ENCODE results near the gene ADAMTSL2.

ADAMTSL2 gene

GRCh38 chr9:133518200-133518599 is 16.3 kb upstream of the ADAMTSL2 start:
- DNase-seq (ENCODE audit: low read depth): no peak

GRCh38 chr9:133518706-133519449 is 15.6 kb upstream of the ADAMTSL2 start:
- no peak for DNase-seq (ENCODE audit: low read depth)

- no peak for DNase-seq (ENCODE audit: low read depth)
Measured at GRCh38 chr9:133519693-133520092, 14.8 kb upstream of the ADAMTSL2 start.

GRCh38 chr9:133520121-133520835 is 14.2 kb upstream of the ADAMTSL2 start:
- no peak for DNase-seq (ENCODE audit: low read depth)

GRCh38 chr9:133521122-133522072 is 13.1 kb upstream of the ADAMTSL2 start:
- no peak for DNase-seq (ENCODE audit: low read depth)

GRCh38 chr9:133522073-133522910 is 12.2 kb upstream of the ADAMTSL2 start:
- no peak for DNase-seq (ENCODE audit: low read depth)

GRCh38 chr9:133523106-133523505 is 11.4 kb upstream of the ADAMTSL2 start:
- no peak for DNase-seq (ENCODE audit: low read depth)

- no peak for DNase-seq (ENCODE audit: low read depth)
Measured at GRCh38 chr9:133524146-133524545, 10.4 kb upstream of the ADAMTSL2 start.

GRCh38 chr9:133524679-133525228 is 9.8 kb upstream of the ADAMTSL2 start, which contains the start of gene MYMK:
Gene MYMK, minus strand, starts transcription at chr9:133524959. Its CDS starts 115 bp downstream, at chr9:133524844.
- DNase-seq (ENCODE audit: low read depth): no peak

- DNase-seq (ENCODE audit: low read depth): no peak
Measured at GRCh38 chr9:133525677-133526076, 8.8 kb upstream of the ADAMTSL2 start.

- DNase-seq (ENCODE audit: low read depth): no peak
Measured at GRCh38 chr9:133526721-133527321, 7.7 kb upstream of the ADAMTSL2 start.

GRCh38 chr9:133527444-133527920 is 7.0 kb upstream of the ADAMTSL2 start:
- DNase-seq (ENCODE audit: low read depth): no peak

GRCh38 chr9:133528001-133528875 is 6.3 kb upstream of the ADAMTSL2 start:
- no peak for DNase-seq (ENCODE audit: low read depth)

- DNase-seq (ENCODE audit: low read depth): no peak
Measured at GRCh38 chr9:133528876-133529241, 5.6 kb upstream of the ADAMTSL2 start.

GRCh38 chr9:133529457-133529856 is 5.0 kb upstream of the ADAMTSL2 start:
- DNase-seq (ENCODE audit: low read depth): no peak

GRCh38 chr9:133529874-133530273 is 4.6 kb upstream of the ADAMTSL2 start:
- DNase-seq (ENCODE audit: low read depth): no peak

GRCh38 chr9:133531293-133531692 is 3.2 kb upstream of the ADAMTSL2 start:
- no peak for DNase-seq (ENCODE audit: low read depth)

GRCh38 chr9:133532937-133533668 is 1.4 kb upstream of the ADAMTSL2 start:
- no peak for DNase-seq (ENCODE audit: low read depth)

- no peak for DNase-seq (ENCODE audit: low read depth)
Measured at GRCh38 chr9:133533857-133534256, 647 bp upstream of the ADAMTSL2 start.

All from HS-5 (cell line).